GM12864 (cell line): ENCODE data around the gene FGF10.

ENCODE experiments used
- DNase-seq: peaks from one replicate; pipeline ENCODE4 v3.0.0-alpha.2; 2011; ENCODE audit warnings: low read depth
- H3K4me3 ChIP-seq: 2 replicates; pipeline ENCODE4 v1.5.1; 2011; ENCODE audit warnings: mild to moderate bottlenecking, low read depth, low read length, control low read depth
- CTCF ChIP-seq: IDR thresholded peaks from 2 replicates; pipeline ENCODE4 v1.5.1; 2011; ENCODE audit warnings: low read depth, mild to moderate bottlenecking, moderate library complexity, low read length, control low read depth, inconsistent platforms; ENCODE audit errors: missing control alignments

Gene FGF10

DNA sequence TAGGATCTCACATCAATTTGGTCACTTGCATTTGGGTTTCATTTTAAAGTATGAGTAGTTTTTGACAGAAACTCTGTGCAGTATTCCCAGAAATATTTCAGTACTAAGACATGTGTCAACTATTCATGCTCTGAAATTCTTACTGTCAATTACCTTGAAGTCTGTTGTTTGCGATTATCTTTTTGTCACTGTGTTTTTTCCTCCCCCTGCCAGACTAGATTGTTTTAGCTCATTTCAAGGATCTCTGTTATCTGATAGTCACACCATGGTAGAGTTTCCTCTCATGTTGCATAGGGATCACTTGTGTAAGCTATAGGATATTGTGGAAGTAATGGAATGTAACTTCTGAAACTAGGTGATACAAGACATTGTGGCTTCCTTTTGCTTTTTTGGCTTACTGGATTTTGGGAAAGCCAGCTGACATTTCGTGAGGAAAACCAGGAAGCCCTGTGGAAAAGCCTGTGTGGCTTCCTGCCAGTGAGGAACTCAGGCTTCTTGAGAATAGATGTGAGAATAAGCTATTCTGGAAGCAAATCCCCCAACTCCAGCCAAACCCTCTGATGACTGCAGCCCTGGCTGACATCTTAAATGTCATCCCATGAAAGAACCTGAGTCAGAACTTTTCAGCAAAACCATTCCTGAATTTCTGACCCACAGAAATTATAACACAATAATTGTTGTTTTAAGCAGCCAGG is 122.2 kb downstream of the FGF10 start:
- DNase-seq: no peak
- H3K4me3 ChIP-seq: no peak overlapping the region
- TF ChIP-seq CTCF: no peak

DNA sequence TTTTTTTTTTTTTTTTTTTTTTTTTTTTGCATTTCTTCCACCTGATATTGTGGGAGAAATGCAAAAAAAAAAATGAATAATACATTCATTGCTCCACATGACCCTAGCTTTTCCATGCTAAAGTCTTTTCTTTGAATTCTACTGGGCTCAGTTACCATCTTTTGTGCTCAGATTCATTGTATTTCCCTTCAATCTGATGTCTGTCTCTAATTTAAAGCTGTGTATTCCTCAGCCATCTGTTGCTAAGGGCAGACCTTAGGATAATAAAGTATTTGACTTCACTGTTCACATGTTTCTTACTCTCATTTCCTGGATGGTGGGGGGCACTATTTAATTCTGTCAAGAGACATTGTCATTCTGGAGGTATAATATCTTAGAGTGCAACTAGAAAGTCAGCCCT is 123.5 kb downstream of the FGF10 start:
- TF ChIP-seq CTCF: no peak
- no peak for DNase-seq
- no peak overlapping the region for H3K4me3 ChIP-seq

DNA sequence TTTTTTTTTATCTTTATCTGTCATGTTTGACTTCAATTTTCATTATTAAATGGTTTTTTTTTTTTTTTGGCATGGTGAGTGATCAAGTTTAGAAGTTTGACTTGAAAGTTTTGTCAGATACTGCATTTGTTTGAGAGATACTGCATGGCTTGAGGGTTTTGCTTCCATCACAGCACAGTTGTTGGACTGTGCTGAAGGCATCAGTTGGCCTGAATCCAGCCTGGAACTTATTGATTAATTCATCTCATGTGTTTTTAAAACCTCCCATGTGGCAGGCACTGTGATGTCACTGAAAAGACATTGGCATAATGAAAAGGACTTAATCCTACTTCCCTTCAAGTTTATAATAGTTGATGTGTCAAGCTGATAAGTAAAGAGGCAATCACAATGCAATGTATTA is 128.4 kb downstream of the FGF10 start:
- no peak overlapping the region for H3K4me3 ChIP-seq
- DNase-seq: no peak
- no peak for TF ChIP-seq CTCF

- no peak for DNase-seq
- H3K4me3 ChIP-seq: no peak overlapping the region
- TF ChIP-seq CTCF: no peak
These were observed 131.4 kb downstream of the FGF10 start for GRCh38 chr5:44257653-44258365.

GRCh38 chr5:44257221-44257620 is 132.0 kb downstream of the FGF10 start:
- DNase-seq: no peak
- TF ChIP-seq CTCF: no peak
- H3K4me3 ChIP-seq: no peak overlapping the region
